Renal pelvis (tissue), 4 donors: ENCODE measurements around the gene FMN1. TPM values are rescaled to one million over a fixed set of nuclear protein-coding genes. Genes with fewer than 3 reads are reported as not detected.
A peak's percentile ranks its signal among the peaks of the same experiment; 100 is the strongest.

Source experiments
- DNase-seq: peaks from one replicate; pipeline ENCODE4 v3.0.0-alpha.2; 2013
- polyA plus RNA-seq, 3 donors: library from polyadenylated mRNA; unstranded; fragments of 120-200 nt; gene quantifications; one replicate each; pipeline ENCODE4 v1.2.1, GENCODE V29; 2013; ENCODE audit not compliant: insufficient read length in 3 of 3

FMN1 gene
- polyA plus RNA-seq, 3 donors: 15.1 to 24.2 (median 19.5) TPM

- peak; percentile 23 for DNase-seq
Measured at GRCh38 chr15:32729700-32730395, 464.7 kb downstream of the FMN1 start.

DNA sequence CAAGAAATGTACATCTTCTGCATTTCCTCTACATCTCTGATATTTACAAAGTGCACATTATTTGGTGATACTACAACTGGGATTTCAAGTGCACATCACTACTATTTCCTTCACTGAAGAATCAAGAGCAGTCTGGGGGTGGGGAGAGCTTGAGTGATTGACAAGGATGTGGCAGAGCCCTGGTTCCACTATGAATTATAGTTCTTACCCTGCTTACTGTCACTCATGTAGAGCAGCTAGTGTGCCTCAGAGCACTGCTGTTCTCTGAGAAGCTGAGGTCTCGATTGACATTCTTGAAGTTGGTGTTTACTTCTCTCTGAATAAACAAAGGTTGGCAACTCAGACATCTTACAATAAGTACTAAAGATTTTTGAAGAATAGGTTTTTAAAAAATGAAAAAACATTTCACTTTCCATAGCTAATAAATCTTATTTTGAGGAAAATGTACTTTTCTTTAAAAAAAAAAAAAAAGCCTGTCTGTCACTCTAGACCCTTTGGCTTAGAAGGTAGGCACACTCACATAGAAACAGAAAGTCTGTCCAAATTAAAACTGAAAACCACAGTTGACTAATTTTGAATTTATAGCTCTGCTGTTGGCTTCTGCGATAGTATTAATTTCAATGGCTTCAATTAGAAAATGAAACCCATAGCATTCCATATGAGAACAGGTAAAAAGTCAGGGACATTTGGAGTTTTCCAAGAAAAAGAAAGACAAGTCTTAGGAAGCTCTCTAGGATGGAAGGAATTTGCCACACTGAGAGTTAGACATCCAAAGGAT lies 471.2 kb downstream of the FMN1 start:
- no peak for DNase-seq

- no peak for DNase-seq
Measured at GRCh38 chr15:32722136-32722535, 472.4 kb downstream of the FMN1 start.

- no peak for DNase-seq
Measured at GRCh38 chr15:32721596-32721995, 472.9 kb downstream of the FMN1 start.

DNA sequence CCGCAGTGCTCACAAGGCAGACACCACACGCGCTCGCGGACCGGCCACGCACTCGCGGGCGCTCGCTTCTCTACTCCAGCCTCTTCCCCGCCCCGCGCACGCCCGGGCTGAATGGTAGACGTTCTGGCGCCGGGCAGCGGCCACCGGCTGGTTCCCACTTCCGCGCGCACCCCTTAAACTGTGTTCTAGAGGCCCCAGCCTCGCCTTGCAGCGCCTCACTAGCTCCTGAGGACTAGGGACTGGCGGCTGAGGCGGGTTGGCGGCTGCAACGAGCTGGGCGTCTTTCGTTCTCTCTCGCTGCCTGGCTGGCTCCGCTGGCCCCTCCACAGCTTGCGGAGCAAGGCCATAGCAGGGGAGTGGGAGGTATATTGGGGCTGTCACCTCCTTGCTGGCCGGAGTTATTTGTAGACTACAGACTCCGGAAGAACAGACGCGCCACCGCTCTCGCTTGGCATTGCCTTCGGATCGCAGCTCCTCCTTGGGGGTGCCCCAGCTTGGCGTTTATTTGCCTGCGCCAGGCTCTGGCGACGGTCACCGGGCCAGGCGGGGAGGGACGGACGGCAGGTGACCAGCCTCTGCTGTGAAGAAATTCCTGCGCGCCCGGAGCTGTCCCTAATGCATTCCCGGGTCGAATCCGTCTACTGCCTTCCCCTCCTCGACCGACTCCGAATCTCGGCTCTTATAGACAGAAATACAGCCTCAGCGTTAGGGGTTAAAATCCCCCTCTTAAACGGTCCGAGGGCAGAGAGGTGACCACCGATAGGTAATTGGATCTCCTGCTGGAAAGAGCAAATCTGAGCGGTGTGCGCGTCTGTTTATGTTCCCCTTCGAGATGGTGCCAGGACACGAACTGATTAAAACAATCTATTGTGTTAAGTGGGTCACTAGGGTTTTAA lies 475.4 kb downstream of the FMN1 start:
- DNase-seq: peak; percentile 30

DNA sequence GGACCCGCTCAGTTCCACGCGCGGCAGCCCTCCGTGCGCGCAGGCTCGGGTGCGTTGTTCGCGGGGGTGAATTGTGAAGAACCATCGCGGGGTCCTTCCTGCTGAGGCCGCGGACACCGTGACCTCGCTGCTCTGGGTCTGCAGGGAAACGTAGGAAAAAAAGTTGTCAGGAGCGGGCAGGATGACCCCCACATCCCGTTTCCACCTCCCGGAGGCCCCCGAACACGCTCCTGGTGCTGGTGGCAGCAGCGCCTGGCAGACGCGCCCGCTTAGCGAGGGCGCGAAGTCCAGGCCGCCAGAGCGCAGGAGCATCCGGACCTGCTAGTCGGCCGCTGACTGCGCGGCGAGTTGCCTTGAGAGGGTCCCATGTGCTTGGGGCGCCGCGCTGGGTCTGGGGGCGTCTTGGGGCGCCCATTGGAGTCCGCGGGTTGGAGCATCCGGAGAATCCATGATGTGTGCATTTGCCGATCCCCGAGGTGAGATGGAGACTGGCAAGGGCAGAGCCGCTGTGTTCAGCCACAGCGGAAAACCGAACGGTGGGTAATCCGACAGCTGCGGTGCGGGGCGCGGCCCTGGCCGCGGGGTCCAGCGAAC lies 476.2 kb downstream of the FMN1 start:
- peak; percentile 20 for DNase-seq

- peak; percentile 33 for DNase-seq
Measured at GRCh38 chr15:32717426-32718226, 476.9 kb downstream of the FMN1 start, which contains the start of gene GREM1. Gene GREM1, plus strand, starts transcription at chr15:32718004. Its CDS starts 12,687 bp downstream, at chr15:32730691.

DNA sequence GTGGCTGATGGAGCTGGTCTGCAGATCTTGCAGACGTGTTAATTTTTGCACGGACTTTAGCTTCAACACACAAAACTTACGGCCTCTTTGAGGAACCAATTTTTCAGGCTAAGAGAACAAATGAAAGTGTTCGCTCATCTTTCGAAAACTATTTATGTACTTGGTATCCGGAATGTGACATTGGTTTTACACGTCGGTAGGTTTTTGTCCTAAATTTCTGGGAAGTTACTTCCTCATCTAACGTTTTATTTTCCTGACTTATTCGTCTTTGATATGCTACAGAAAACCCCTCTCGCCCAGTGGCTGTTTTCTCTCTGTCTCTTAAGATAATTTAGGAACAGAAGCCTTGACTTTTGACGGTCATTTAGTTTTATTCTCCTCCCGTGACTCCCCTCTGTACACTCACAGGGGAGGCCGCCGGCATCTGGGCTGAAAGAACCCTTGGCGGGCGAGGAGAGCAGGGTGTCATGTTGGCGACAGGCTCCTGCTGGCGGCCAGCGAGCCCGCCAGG lies 477.5 kb downstream of the FMN1 start:
- no peak for DNase-seq

GRCh38 chr15:32716216-32716914 lies 478.1 kb downstream of the FMN1 start:
- DNase-seq: no peak

Other genes with a start within 250 kb of the FMN1 start
- gene RYR3, start 116.3 kb upstream of the FMN1 start, polyA plus RNA-seq: 10 to 100 TPM in 2 of 3 donors, 1 to 10 TPM in 1; 8.2 to 19.2 (median 14.2) TPM